Measurements from ENCODE around the gene RNF166.

GRCh38 chr16:88720396-88720970 lies 14.3 kb upstream of the RNF166 start:
- TF ChIP-seq, protein P1, sequence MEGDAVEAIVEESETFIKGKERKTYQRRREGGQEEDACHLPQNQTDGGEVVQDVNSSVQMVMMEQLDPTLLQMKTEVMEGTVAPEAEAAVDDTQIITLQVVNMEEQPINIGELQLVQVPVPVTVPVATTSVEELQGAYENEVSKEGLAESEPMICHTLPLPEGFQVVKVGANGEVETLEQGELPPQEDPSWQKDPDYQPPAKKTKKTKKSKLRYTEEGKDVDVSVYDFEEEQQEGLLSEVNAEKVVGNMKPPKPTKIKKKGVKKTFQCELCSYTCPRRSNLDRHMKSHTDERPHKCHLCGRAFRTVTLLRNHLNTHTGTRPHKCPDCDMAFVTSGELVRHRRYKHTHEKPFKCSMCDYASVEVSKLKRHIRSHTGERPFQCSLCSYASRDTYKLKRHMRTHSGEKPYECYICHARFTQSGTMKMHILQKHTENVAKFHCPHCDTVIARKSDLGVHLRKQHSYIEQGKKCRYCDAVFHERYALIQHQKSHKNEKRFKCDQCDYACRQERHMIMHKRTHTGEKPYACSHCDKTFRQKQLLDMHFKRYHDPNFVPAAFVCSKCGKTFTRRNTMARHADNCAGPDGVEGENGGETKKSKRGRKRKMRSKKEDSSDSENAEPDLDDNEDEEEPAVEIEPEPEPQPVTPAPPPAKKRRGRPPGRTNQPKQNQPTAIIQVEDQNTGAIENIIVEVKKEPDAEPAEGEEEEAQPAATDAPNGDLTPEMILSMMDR (IDR thresholded peaks at IDR 0.05; ENCODE audit: extremely low read depth in 1 of 2, insufficient read depth in 1 of 2, low read depth in 1 of 2, low read length in 2 of 2) = no peak
- no peak for TF ChIP-seq FOS (IDR thresholded peaks at IDR 0.05; ENCODE audit: borderline replicate concordance, insufficient read depth, low read length)
- no peak for TF ChIP-seq POLR2A (IDR thresholded peaks at IDR 0.05; ENCODE audit: low read depth, low read length)
- TF ChIP-seq POLR2AphosphoS5 (IDR thresholded peaks at IDR 0.05; ENCODE audit: insufficient read depth, low read depth, low read length) = no peak
- no peak for TF ChIP-seq MAX (IDR thresholded peaks at IDR 0.05; ENCODE audit: insufficient read depth, insufficient read length)
- TF ChIP-seq EZH2 (IDR thresholded peaks at IDR 0.05; ENCODE audit: borderline replicate concordance, low read depth, low read length, severe bottlenecking) = no peak

Measured in endothelial cell of umbilical vein (primary cell).